Measurements from ENCODE around the gene TMED7. TPM values are rescaled to one million over a fixed set of nuclear protein-coding genes. Genes with fewer than 3 reads are reported as not detected.

The TMED7 gene
- total and polyA plus RNA-seq, 2 of the 8 experiments (the other 6 are each of a cell fraction or from before 2014, with no cell fraction given): 43.8 to 75.2 TPM

DNA sequence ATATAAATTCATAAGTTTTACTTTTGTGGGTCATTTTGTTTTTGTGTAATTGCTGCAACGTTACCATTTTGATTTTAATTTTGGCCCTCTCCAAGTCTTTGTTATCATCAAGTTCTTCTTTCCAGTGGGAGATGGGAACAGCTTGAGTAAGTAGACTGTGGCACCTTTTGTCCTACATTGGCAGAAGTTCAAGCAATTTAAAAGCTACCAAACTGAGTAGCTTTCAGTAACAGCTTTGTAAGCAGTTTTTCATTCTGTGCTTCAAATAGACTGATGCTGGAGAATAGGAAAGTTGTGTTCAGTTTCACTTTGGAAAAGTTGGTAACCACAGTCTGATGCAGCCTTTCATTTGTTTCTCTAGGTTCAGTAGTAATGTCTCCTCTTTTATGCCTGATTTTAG is 47.8 kb upstream of the TMED7 start:
- Histone ChIP-seq H3K79me1 (ENCODE audit: low read depth, low read length) (no peaks in the 10 kb centered on the region), H3K27me3 (replicated peaks in 1 of 4; ENCODE audit: control insufficient read depth in 3 of 4, extremely low read depth in 1 of 4, insufficient read depth in 3 of 4, low read length in 3 of 4) (no peaks in the 10 kb centered on the region), H4K8ac (ENCODE audit: extremely low read depth, insufficient read depth, low read length) (no peak overlapping the region), H3K23ac (ENCODE audit: insufficient read length) (no peak overlapping the region), H3K9ac (replicated peaks in 1 of 4; ENCODE audit: extremely low read depth in 1 of 4, low read depth in 3 of 4, low read length in 3 of 4) (no peak overlapping the region), H2BK15ac (ENCODE audit: low read length) (no peak overlapping the region), H3K4me1 (replicated peaks in 1 of 4; ENCODE audit: control insufficient read depth in 3 of 4, insufficient read depth in 4 of 4, low read length in 3 of 4) (no peaks in the 10 kb centered on the region), H3K79me2 (ENCODE audit: control insufficient read depth in 1 of 2, insufficient read depth in 2 of 2, low read length in 2 of 2) (no peaks in the 10 kb centered on the region), H2AK5ac (ENCODE audit: low read depth, low read length) (no peak overlapping the region), H3K18ac (ENCODE audit: extremely low read depth, low read length) (no peak overlapping the region), H4K91ac (replicated peaks; ENCODE audit: insufficient read length, low read length) (no peak overlapping the region), H2BK120ac (replicated peaks; ENCODE audit: low read depth, low read length) (no peak overlapping the region), H3K27ac (ENCODE audit: low read depth, low read length) (no peak overlapping the region), H3K56ac (replicated peaks; ENCODE audit: insufficient read length, low read depth, low read length) (no peak overlapping the region), H2BK5ac (ENCODE audit: low read depth, low read length) (no peak overlapping the region), H2BK12ac (ENCODE audit: low read depth, low read length) (no peak overlapping the region), H3K4me3 (ENCODE audit: extremely low read depth in 1 of 4, insufficient read depth in 2 of 4, low read depth in 3 of 4, low read length in 4 of 4) (no peak overlapping the region), H4K5ac (ENCODE audit: insufficient read length, low read depth, low read length) (no peak overlapping the region), H4K20me1 (replicated peaks in 1 of 2; ENCODE audit: control insufficient read depth in 1 of 2, insufficient read depth in 2 of 2, low read length in 2 of 2) (no peaks in the 10 kb centered on the region), H3K9me3 (ENCODE audit: insufficient read depth in 2 of 2, low read depth in 1 of 2, low read length in 1 of 2) (peaks cover 9 to 13% of the 10 kb centered on the region in 2 experiments), H2BK20ac (ENCODE audit: low read length) (no peak overlapping the region), H3K4me2 (ENCODE audit: insufficient read depth in 1 of 2, low read depth in 2 of 2, low read length in 2 of 2) (no peak overlapping the region), H3K4ac (replicated peaks; ENCODE audit: insufficient read length, low read depth, low read length) (no peak overlapping the region), H3K36me3 (ENCODE audit: control insufficient read depth in 2 of 4, insufficient read depth in 4 of 4, low read length in 3 of 4) (no peaks in the 10 kb centered on the region), H3K14ac (ENCODE audit: insufficient read length) (no peak overlapping the region), H3K23me2 (ENCODE audit: low read depth, low read length) (no peaks in the 10 kb centered on the region), H2AFZ (ENCODE audit: low read length) (no peak overlapping the region)
- FAIRE-seq (no peak), DNase-seq (ENCODE audit: low read depth in 1 of 2, low spot score in 2 of 2) (no peak)
- TF ChIP-seq ZNF274 (IDR thresholded peaks at IDR 0.05; ENCODE audit: borderline replicate concordance, extremely low read depth, low read length) (no peak), POLR2A (IDR thresholded peaks at IDR 0.05; ENCODE audit: control extremely low read depth in 1 of 2, low read depth in 2 of 2, low read length in 2 of 2) (no peak), POU5F1 (IDR thresholded peaks at IDR 0.05; ENCODE audit: low read depth, low read length) (no peak), BACH1 (IDR thresholded peaks at IDR 0.05; ENCODE audit: low read length) (no peak), CHD2 (IDR thresholded peaks at IDR 0.05; ENCODE audit: low read length) (no peak), CBX8 (IDR thresholded peaks at IDR 0.05; ENCODE audit: borderline replicate concordance, low read depth, low read length) (no peak), CREB1 (IDR thresholded peaks at IDR 0.05) (no peak), KDM4A (IDR thresholded peaks at IDR 0.05; ENCODE audit: low read depth, low read length, severe bottlenecking) (no peak), HDAC6 (IDR thresholded peaks at IDR 0.05; ENCODE audit: low read depth, low read length) (no peak), SUZ12 (IDR thresholded peaks at IDR 0.05; ENCODE audit: low read length) (no peak), KDM5A (IDR thresholded peaks at IDR 0.05; ENCODE audit: low read length) (no peak)
- POLR2A ChIA-PET (ENCODE audit: partially characterized antibody): no interaction called here
- WGBS, 2 experiments (ENCODE audit: extremely low coverage in 1 of 2, insufficient coverage in 1 of 2, insufficient read length in 1 of 2, insufficient replicate concordance in 2 of 2, low coverage in 1 of 2, low lambda C conversion rate in 2 of 2, missing lambda C conversion rate in 1 of 2): 90% methylated on average over 1 of the region's 1 CpG; no CpG with 5 or more reads in 1 of the 2 experiments
- CTCF ChIA-PET (ENCODE audit: partially characterized antibody): no interaction called here
